Loucy (cell line): ENCODE results near the gene CRX.

ENCODE experiments used
- H2AFZ ChIP-seq: fragments of 200-600 bp; sonication (generic); 2 replicates; pipeline ENCODE4 v1.6.0; 2016; ENCODE audit warnings: antibody characterized with exemption, mild to moderate bottlenecking, low read length, moderate library complexity
- H3F3A ChIP-seq: fragments of 200-600 bp; 2 replicates; pipeline ENCODE4 v1.6.0; 2016; ENCODE audit warnings: antibody characterized with exemption, low read depth, mild to moderate bottlenecking
- H3K27me3 ChIP-seq: fragments of 200-600 bp; sonication (generic); 2 replicates; pipeline ENCODE4 v1.6.1; 2014; ENCODE audit warnings: low read length, mild to moderate bottlenecking; ENCODE audit not compliant: insufficient read depth, poor library complexity, severe bottlenecking
- H3K36me3 ChIP-seq: fragments of 200-600 bp; sonication (generic); 2 replicates; pipeline ENCODE4 v1.6.1; 2016; ENCODE audit warnings: low read length; ENCODE audit not compliant: insufficient read depth
- H3K4me1 ChIP-seq: fragments of 200-600 bp; sonication (generic); 2 replicates; pipeline ENCODE4 v1.5.1; 2014; ENCODE audit warnings: low read length, mild to moderate bottlenecking; ENCODE audit not compliant: insufficient read depth, poor library complexity, severe bottlenecking
- H3K4me2 ChIP-seq: fragments of 200-600 bp; sonication (generic); 2 replicates; pipeline ENCODE4 v1.6.0; 2014; ENCODE audit warnings: antibody characterized with exemption, low read length, low read depth, mild to moderate bottlenecking; ENCODE audit not compliant: poor library complexity, severe bottlenecking
- H3K4me3 ChIP-seq: fragments of 200-600 bp; sonication (generic); 2 replicates; pipeline ENCODE4 v1.5.1; 2014; ENCODE audit warnings: low read length, mild to moderate bottlenecking, mixed read lengths; ENCODE audit not compliant: poor library complexity, severe bottlenecking
- H3K79me2 ChIP-seq: fragments of 200-600 bp; sonication (generic); 2 replicates; pipeline ENCODE4 v1.6.1; 2014; ENCODE audit warnings: low read length; ENCODE audit not compliant: insufficient read depth
- H3K9ac ChIP-seq: fragments of 200-600 bp; sonication (generic); 2 replicates; pipeline ENCODE4 v1.6.0; 2014; ENCODE audit warnings: mild to moderate bottlenecking, low read depth, low read length, moderate library complexity; ENCODE audit not compliant: poor library complexity, severe bottlenecking
- H3K9me2 ChIP-seq: fragments of 200-600 bp; sonication (generic); replicated peaks from 2 replicates; pipeline ENCODE4 v1.6.1; 2016; ENCODE audit warnings: low read depth, low read length, mixed read lengths
- H3K9me3 ChIP-seq: fragments of 200-600 bp; sonication (generic); 2 replicates; pipeline ENCODE4 v1.6.1; 2014; ENCODE audit warnings: mild to moderate bottlenecking, antibody characterized with exemption, low read length, low read depth; ENCODE audit not compliant: insufficient read depth
- H4K20me1 ChIP-seq: fragments of 200-600 bp; sonication (generic); 2 replicates; pipeline ENCODE4 v1.6.0; 2014; ENCODE audit warnings: antibody characterized with exemption, low read length, mild to moderate bottlenecking; ENCODE audit not compliant: insufficient read depth, poor library complexity, severe bottlenecking
- CTCF ChIP-seq: fragments of 200-600 bp; sonication (generic); conservative IDR thresholded peaks from 2 replicates; pipeline ENCODE4 v1.5.1; 2014; ENCODE audit warnings: mild to moderate bottlenecking, antibody characterized with exemption, low read length
- EZH2phosphoT487 ChIP-seq: fragments of 200-600 bp; IDR thresholded peaks from 2 replicates; pipeline ENCODE4 v1.6.1; 2018; ENCODE audit warnings: antibody characterized with exemption, mild to moderate bottlenecking, moderate library complexity, borderline replicate concordance

Gene CRX

GRCh38 chr19:47820410-47820809 lies 1.3 kb upstream of the CRX start:
- H4K20me1 ChIP-seq = no peaks in the 10 kb centered on the region
- TF ChIP-seq EZH2phosphoT487 = no peak
- TF ChIP-seq CTCF = no peak
- H3K4me2 ChIP-seq = no peak overlapping the region
- no peaks in the 10 kb centered on the region for H3K9me3 ChIP-seq
- H3K36me3 ChIP-seq = no peaks in the 10 kb centered on the region
- H3K27me3 ChIP-seq = no peaks in the 10 kb centered on the region
- H3K9ac ChIP-seq = no peak overlapping the region
- H3K79me2 ChIP-seq = no peaks in the 10 kb centered on the region
- H3F3A ChIP-seq = no peaks in the 10 kb centered on the region
- H3K9me2 ChIP-seq = no peaks in the 10 kb centered on the region
- H3K4me3 ChIP-seq = no peak overlapping the region
- no peak overlapping the region; the same call in 1 of the 2 replicates for H2AFZ ChIP-seq
- no peaks in the 10 kb centered on the region for H3K4me1 ChIP-seq

GRCh38 chr19:47824396-47824795 lies 2.7 kb downstream of the CRX start:
- H3K4me3 ChIP-seq = no peak overlapping the region

GRCh38 chr19:47826800-47827199 lies 5.1 kb downstream of the CRX start:
- Histone ChIP-seq H3K9me3 (no peaks in the 10 kb centered on the region), H3K9ac (no peak overlapping the region), H3K36me3 (no peaks in the 10 kb centered on the region), H3K27me3 (no peaks in the 10 kb centered on the region), H4K20me1 (no peaks in the 10 kb centered on the region), H3K4me1 (no peaks in the 10 kb centered on the region), H3K79me2 (no peaks in the 10 kb centered on the region), H3K9me2 (no peaks in the 10 kb centered on the region), H3K4me3 (no peak overlapping the region), H3K4me2 (no peak overlapping the region), H2AFZ (no peak overlapping the region), H3F3A (no peaks in the 10 kb centered on the region)
- TF ChIP-seq EZH2phosphoT487 (no peak), CTCF (no peak)

More at GRCh38 chr19:47824396-47824795, 2.7 kb downstream of the CRX start:
- no peaks in the 10 kb centered on the region for H3K27me3 ChIP-seq
- H3F3A ChIP-seq = no peaks in the 10 kb centered on the region
- H3K4me2 ChIP-seq = no peak overlapping the region
- H3K9ac ChIP-seq = no peak overlapping the region
- H4K20me1 ChIP-seq = no peaks in the 10 kb centered on the region
- H2AFZ ChIP-seq = no peak overlapping the region
- no peaks in the 10 kb centered on the region for H3K79me2 ChIP-seq
- H3K4me1 ChIP-seq = no peaks in the 10 kb centered on the region
- no peaks in the 10 kb centered on the region for H3K9me2 ChIP-seq
- H3K9me3 ChIP-seq = no peaks in the 10 kb centered on the region
- TF ChIP-seq CTCF (0 out of 2 replicates have a peak, but pooled peaks have one; percentile 12), EZH2phosphoT487 (no peak)
- H3K36me3 ChIP-seq = no peaks in the 10 kb centered on the region
